ENCODE data around the gene KRTDAP. TPM values are rescaled to one million over a fixed set of nuclear protein-coding genes. Genes with fewer than 3 reads are reported as not detected.
"Not testable (repeated sequence)": the region's sequence is repeated elsewhere in the genome, so short reads cannot be mapped to it uniquely, and the experiment has no call there.

Gene KRTDAP
- total and polyA plus RNA-seq, 9 donors: 0.54 to 1.6 (median 0.75) TPM; not detected in 4

- Histone ChIP-seq H3K27me3 (no peaks in the 10 kb centered on the region), H3K4me3 (no peak overlapping the region), H3K4me1 (ENCODE audit: insufficient read depth) (peaks cover 3% of the 10 kb centered on the region), H3K36me3 (no peaks in the 10 kb centered on the region), H3K9me3 (no peaks in the 10 kb centered on the region), H3K27ac (no peak overlapping the region)
- intact Hi-C loops (cut with DNase I): no loop called here
- no peak for DNase-seq
- 76 to 81% (median 78%) methylated on average over 5 of the region's 5 CpGs for WGBS, 3 donors
- no peak for TF ChIP-seq EP300 (IDR thresholded peaks at IDR 0.05)
- TF ChIP-seq POLR2A (IDR thresholded peaks at IDR 0.05): no peak
- TF ChIP-seq CTCF (IDR thresholded peaks at IDR 0.05): no peak
Observed at GRCh38 chr19:35483089-35483488, 7.2 kb downstream of the KRTDAP start.

- DNase-seq: no peak
- Histone ChIP-seq H3K4me3 (no peak overlapping the region), H3K9me3 (no peaks in the 10 kb centered on the region), H3K36me3 (no peaks in the 10 kb centered on the region), H3K27ac (no peak overlapping the region), H3K4me1 (ENCODE audit: insufficient read depth) (no peaks in the 10 kb centered on the region), H3K27me3 (no peaks in the 10 kb centered on the region)
- WGBS, 3 donors: 73 to 80% (median 79%) methylated on average over 21 of the region's 21 CpGs
- intact Hi-C loops (cut with DNase I): no loop called here
- TF ChIP-seq CTCF (IDR thresholded peaks at IDR 0.05) (no peak), EP300 (IDR thresholded peaks at IDR 0.05) (no peak), POLR2A (IDR thresholded peaks at IDR 0.05) (no peak)
Observed at GRCh38 chr19:35478794-35479677, 11.2 kb downstream of the KRTDAP start.

- H3K27ac ChIP-seq: no peak overlapping the region
- H3K36me3 ChIP-seq: no peaks in the 10 kb centered on the region
- H3K4me1 ChIP-seq (ENCODE audit: insufficient read depth): no peaks in the 10 kb centered on the region
- no peak overlapping the region for H3K4me3 ChIP-seq
- no peaks in the 10 kb centered on the region for H3K27me3 ChIP-seq
- TF ChIP-seq POLR2A (IDR thresholded peaks at IDR 0.05): no peak
- no peak for TF ChIP-seq EP300 (IDR thresholded peaks at IDR 0.05)
- TF ChIP-seq CTCF (IDR thresholded peaks at IDR 0.05): no peak
- H3K9me3 ChIP-seq: no peaks in the 10 kb centered on the region
- intact Hi-C loops (cut with DNase I): no loop called here
- DNase-seq: no peak
- 50 to 59% (median 58%) methylated on average over 4 of the region's 4 CpGs for WGBS, 3 donors
Observed at GRCh38 chr19:35476149-35476548, 14.1 kb downstream of the KRTDAP start.

DNA sequence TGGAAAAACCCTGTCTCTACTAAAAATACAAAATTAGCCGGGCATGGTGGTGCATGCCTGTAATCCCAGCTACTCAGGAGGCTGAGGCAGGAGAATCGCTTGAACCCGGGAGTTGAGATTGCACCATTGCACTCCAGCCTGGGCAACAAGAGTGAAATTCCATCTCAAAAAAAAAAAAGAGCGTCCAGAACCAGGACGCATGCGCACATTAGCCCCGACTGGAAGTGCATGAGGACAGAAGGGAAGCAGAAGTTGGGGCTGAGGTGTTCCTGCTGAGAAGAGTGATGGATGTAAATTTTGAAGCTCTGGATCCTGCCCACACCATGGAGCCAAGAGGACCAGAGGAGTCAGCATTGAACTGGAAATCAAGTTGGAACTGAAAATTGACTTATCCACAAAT lies 15.7 kb downstream of the KRTDAP start:
- H3K27ac ChIP-seq; H3K36me3 ChIP-seq; H3K4me1 ChIP-seq (ENCODE audit: insufficient read depth); H3K27me3 ChIP-seq; H3K9me3 ChIP-seq; intact Hi-C loops (cut with DNase I); DNase-seq; H3K4me3 ChIP-seq: not testable (repeated sequence)
- 94 to 95% (median 95%) methylated on average over 7 of the region's 7 CpGs for WGBS, 3 donors

DNA sequence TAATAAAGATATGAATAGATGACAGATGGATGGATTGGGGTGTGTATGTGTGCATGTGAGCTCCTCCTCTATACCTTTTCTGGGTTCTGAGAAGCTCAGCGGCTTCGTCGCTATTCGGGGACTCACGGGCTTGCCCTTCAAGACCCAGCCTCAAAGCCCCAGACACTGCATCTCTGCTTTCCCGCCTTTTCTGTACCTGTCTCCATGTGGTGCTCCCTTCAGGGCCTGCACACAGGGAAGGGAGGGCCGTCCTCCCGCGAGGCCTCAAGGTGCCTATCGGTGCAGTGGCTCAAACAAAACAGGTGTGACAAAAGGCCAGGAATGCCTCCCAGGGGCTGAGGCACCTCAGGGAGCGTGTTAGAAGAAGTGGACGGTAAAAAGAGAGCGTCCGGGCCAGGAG lies 16.2 kb downstream of the KRTDAP start:
- H3K4me3 ChIP-seq: no peak overlapping the region
- WGBS, 3 donors: 90 to 98% (median 94%) methylated on average over 14 of the region's 14 CpGs

More for the DNA sequence above, 16.2 kb downstream of the KRTDAP start:
- no peak for DNase-seq
- intact Hi-C loops (cut with DNase I): no loop called here
- no peaks in the 10 kb centered on the region for H3K36me3 ChIP-seq
- no peaks in the 10 kb centered on the region for H3K4me1 ChIP-seq (ENCODE audit: insufficient read depth)
- no peak overlapping the region for H3K27ac ChIP-seq
- no peaks in the 10 kb centered on the region for H3K9me3 ChIP-seq
- no peak for TF ChIP-seq POLR2A (IDR thresholded peaks at IDR 0.05)
- no peaks in the 10 kb centered on the region for H3K27me3 ChIP-seq
